ENCODE results near the gene HNRNPCL2.
"Not testable (repeated sequence)": the region's sequence is repeated elsewhere in the genome, so short reads cannot be mapped to it uniquely, and the experiment has no call there.

HNRNPCL2 gene

DNA sequence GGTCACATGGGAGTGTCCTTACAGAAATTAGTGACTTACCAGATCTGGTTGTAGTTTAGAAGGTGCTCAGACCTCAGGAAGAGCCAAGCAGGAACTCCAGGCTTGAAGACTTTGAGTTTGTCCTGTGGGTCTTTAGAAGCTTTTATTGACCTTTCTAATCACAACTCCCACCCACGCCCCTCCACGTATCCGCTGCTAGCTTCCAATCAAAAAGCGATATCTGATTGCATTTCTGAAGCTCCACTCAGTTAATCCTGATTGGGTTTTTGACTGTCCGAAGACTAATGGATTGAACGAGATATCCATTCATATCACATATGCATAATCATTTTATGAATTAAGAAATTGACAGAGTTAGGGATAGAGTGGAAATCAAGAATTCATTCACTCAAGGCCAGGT lies at the start of gene HNRNPCL2:
Gene HNRNPCL2, minus strand, starts transcription at position 101 of the 400 bp plus-strand sequence. CDS start 454 bp downstream, outside the sequence.
- H3K4me3 ChIP-seq (replicated peaks; ENCODE audit: low read depth, low read length); H3K27me3 ChIP-seq (replicated peaks; ENCODE audit: control insufficient read depth, insufficient read depth, low read length); H3K36me3 ChIP-seq (ENCODE audit: control insufficient read depth, insufficient read depth, low read length); DNase-seq (ENCODE audit: extremely low read depth, insufficient read length): not testable (repeated sequence)

GRCh38 chr1:13165531-13165930 lies 48.9 kb upstream of the HNRNPCL2 start, which contains the start of gene HNRNPCL4:
TSS of gene HNRNPCL4 (minus strand) at chr1:13165631. CDS start at chr1:13165467, 164 bp downstream.
- not testable (repeated sequence) for H3K4me3 ChIP-seq (replicated peaks; ENCODE audit: low read depth, low read length); H3K36me3 ChIP-seq (ENCODE audit: control insufficient read depth, insufficient read depth, low read length); DNase-seq (ENCODE audit: extremely low read depth, insufficient read length); H3K27me3 ChIP-seq (replicated peaks; ENCODE audit: control insufficient read depth, insufficient read depth, low read length)

GRCh38 chr1:13155909-13156308 lies 39.3 kb upstream of the HNRNPCL2 start, which contains the start of gene PRAMEF26:
TSS of gene PRAMEF26 (minus strand) at chr1:13156009. CDS start at chr1:13153095, 2,914 bp downstream.
- not testable (repeated sequence) for H3K27me3 ChIP-seq (replicated peaks; ENCODE audit: control insufficient read depth, insufficient read depth, low read length); DNase-seq (ENCODE audit: extremely low read depth, insufficient read length); H3K36me3 ChIP-seq (ENCODE audit: control insufficient read depth, insufficient read depth, low read length); H3K4me3 ChIP-seq (replicated peaks; ENCODE audit: low read depth, low read length)

DNA sequence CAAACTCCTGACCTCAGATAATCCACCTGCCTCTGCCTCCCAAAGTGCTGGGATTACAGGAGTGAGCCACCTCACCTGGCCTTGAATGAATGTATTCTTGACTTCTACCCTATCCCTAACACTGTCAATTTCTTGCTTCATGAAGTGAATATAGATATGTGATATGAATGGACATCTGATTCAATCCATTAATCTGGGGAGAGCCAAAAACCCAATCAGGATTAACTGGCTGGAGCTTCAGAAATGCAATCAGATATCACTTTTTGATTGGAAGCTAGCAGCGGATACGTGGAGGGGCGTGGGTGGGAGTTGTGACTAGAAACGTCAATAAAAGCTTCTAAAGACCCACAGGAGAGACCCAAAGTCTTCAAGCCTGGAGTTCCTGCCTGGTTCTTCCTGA lies 46.2 kb downstream of the HNRNPCL2 start, which contains the start of gene PRAMEF25:
Gene PRAMEF25, plus strand, starts transcription at position 301 of the 400 bp plus-strand sequence. CDS start 2,920 bp downstream, outside the sequence.
- not testable (repeated sequence) for H3K36me3 ChIP-seq (ENCODE audit: control insufficient read depth, insufficient read depth, low read length); H3K4me3 ChIP-seq (replicated peaks; ENCODE audit: low read depth, low read length); H3K27me3 ChIP-seq (replicated peaks; ENCODE audit: control insufficient read depth, insufficient read depth, low read length); DNase-seq (ENCODE audit: extremely low read depth, insufficient read length)
